Activated CD4-positive, alpha-beta T cell treated with anti-CD3 and anti-CD28 coated beads, Interleukin-10, Interleukin-2, amounts not matched to agents 100 ng/mL and 50 ng/mL, durations not matched to agents 16 hours and 8 hours (primary cell): Measurements from ENCODE around the gene KCNA3.
A peak's percentile ranks its signal among the peaks of the same experiment; 100 is the strongest.

ENCODE experiments used
- DNase-seq: peaks from one replicate; pipeline ENCODE4 v3.0.0-alpha.2; 2020

KCNA3 gene

GRCh38 chr1:110637475-110637874, 37.3 kb downstream of the KCNA3 start:
- DNase-seq = no peak

GRCh38 chr1:110636149-110636935, 38.4 kb downstream of the KCNA3 start:
- DNase-seq = peak; percentile 67

- DNase-seq = no peak
These were observed 39.3 kb downstream of the KCNA3 start for GRCh38 chr1:110635434-110635833.

GRCh38 chr1:110634455-110635311, 40.1 kb downstream of the KCNA3 start:
- peak; percentile 90 for DNase-seq

- DNase-seq = no peak
These were observed 40.7 kb downstream of the KCNA3 start for GRCh38 chr1:110634086-110634454.

GRCh38 chr1:110633646-110634030, 41.1 kb downstream of the KCNA3 start:
- DNase-seq = no peak

GRCh38 chr1:110631836-110632620, 42.7 kb downstream of the KCNA3 start:
- DNase-seq = peak; percentile 53

- peak; percentile 95 for DNase-seq
These were observed 43.7 kb downstream of the KCNA3 start for GRCh38 chr1:110630839-110631663.

GRCh38 chr1:110628323-110629105, 46.2 kb downstream of the KCNA3 start:
- DNase-seq = no peak

- no peak for DNase-seq
These were observed 47.0 kb downstream of the KCNA3 start for GRCh38 chr1:110627764-110628163.

- DNase-seq = peak; percentile 55
These were observed 47.9 kb downstream of the KCNA3 start for GRCh38 chr1:110626889-110627288.
